ENCODE results near the gene CAPN1.
"Not testable (repeated sequence)": the region's sequence is repeated elsewhere in the genome, so short reads cannot be mapped to it uniquely, and the experiment has no call there.

CAPN1 gene

GRCh38 chr11:65181569-65182257 lies at the start of gene CAPN1:
TSS of gene CAPN1 (plus strand) at chr11:65181928. CDS start at chr11:65182702, 774 bp downstream.
- DNase-seq, result peak; percentile 76

DNA sequence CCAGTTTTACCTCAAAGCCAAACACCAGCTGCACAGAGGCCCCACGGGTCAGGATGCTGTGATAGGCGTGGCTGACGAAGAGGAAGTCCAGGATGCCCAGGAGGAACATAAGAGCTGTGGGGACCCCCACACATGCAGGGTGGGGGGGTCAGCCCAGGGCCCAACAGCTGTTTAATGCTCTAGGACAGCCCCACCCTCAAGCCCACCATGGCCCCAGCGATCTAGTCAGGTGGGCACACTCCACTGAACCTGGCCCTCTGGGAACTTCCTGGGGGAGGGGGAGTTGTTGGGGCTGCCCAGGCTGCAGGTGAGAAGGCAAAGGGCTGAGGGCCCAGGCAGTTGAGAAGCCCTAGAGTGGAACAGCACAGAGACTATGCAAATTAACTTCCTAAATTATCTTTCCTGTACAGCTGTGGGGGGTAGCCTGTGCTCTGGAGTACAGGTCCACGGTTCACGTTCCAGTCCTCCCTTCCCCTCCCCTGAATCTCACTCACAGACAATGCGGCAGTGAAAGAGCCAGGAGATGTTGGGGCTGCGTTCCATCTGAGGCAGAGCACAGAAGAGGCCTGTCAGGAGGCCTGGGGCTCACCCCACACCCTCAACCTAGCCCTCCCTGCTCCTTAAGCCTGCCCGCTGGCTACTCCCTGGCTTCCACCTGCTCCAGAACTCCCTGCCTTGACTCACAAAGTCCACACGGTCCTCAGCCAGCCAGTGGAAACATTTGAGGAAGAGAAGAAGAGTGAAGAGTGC lies 49.3 kb upstream of the CAPN1 start:
- DNase-seq, result no peak

- peak; percentile 35 for DNase-seq
Measured at GRCh38 chr11:65132988-65133700, 48.6 kb upstream of the CAPN1 start.

DNA sequence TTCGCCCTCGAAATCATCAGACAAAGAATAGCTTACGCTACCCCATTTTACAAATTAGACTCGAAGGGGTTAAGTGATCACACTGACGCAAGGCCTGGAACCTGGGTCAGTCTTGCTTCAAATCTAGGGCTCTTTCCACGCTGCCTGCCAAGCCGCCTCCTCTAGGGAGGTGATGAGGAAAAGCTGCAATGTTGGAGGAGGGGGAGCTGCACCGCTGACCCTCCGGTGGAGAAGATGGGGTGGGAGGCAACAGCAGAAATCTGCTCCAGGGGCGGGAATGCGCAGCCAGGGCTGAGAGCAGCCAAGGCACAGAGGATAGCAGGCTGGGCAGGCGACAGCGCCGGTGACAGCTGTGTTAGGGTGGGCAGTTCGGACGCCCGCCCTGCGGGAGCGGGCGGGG lies 48.0 kb upstream of the CAPN1 start:
- no peak for DNase-seq

DNA sequence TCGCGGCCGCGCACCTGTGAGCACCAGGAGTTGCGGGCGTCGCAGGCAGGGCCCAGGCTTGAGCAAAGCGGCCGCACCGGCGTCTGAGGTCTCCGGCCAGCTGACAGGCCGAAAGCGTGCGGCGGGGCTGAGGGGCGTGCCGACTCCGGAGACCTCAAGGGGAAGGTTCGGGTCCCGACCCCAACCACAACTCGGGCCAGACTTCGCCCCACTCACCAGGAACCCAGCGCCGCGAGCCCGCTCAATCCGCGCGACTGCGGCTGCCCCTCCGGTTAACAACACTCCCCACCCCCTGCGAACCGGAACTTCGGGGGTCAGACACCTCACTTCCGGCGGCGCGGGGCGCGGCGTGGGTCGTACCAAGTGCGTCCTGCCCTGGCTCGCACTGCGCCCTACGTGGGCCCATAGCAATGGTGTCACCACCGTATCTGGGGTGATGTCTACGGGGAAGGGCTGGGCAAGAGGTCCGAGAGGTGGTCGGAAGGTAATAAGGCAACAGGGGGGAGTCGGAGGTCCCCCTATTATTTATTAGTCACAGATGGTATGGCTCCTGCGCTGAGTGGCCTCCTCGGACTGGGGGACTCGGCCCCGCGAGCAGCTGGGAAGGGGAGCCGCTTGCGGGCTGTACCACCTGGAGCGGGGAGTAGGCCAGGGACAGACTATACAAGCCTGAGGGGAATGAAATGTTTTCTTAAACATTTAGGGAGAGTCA lies 47.3 kb upstream of the CAPN1 start, which contains the start of gene SYVN1:
SYVN1 (minus strand) TSS at position 280 of the 712 bp plus-strand sequence. CDS start 918 bp downstream, outside the sequence.
- DNase-seq, result peak; percentile 93

GRCh38 chr11:65134952-65135632 lies 46.6 kb upstream of the CAPN1 start:
- DNase-seq, result peak; percentile 99

GRCh38 chr11:65135633-65136145 lies 46.0 kb upstream of the CAPN1 start:
- DNase-seq, result no peak

DNA sequence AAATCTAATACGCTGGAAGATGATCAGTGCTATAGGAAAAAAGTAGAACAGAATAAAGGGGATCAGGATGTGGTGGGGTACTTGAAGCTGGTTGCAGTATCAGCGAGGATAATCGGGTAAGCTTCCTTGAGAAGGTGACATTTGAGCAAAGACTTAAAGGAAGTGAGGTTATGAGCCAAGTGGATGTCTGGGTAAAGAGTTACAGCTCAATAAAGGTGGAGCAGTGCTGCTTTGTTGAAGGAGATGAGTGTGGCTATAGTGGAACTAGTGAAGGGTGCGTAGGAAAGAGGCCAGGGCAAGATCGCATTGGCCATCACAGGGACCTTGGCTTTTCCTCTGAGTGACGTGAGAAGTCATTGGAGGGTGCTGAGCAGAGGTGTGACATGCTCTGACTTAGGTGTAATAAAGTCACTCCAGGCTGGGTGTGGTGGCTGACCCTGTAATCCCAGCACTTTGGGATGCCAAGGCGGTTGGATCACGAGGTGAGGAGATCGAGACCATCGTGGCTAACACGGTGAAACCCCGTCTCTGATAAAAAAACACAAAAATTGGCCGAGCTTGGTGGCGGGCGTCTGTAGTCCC lies 45.1 kb upstream of the CAPN1 start:
- DNase-seq, result no peak

GRCh38 chr11:65141896-65142494 lies 39.7 kb upstream of the CAPN1 start:
- no peak for DNase-seq

DNA sequence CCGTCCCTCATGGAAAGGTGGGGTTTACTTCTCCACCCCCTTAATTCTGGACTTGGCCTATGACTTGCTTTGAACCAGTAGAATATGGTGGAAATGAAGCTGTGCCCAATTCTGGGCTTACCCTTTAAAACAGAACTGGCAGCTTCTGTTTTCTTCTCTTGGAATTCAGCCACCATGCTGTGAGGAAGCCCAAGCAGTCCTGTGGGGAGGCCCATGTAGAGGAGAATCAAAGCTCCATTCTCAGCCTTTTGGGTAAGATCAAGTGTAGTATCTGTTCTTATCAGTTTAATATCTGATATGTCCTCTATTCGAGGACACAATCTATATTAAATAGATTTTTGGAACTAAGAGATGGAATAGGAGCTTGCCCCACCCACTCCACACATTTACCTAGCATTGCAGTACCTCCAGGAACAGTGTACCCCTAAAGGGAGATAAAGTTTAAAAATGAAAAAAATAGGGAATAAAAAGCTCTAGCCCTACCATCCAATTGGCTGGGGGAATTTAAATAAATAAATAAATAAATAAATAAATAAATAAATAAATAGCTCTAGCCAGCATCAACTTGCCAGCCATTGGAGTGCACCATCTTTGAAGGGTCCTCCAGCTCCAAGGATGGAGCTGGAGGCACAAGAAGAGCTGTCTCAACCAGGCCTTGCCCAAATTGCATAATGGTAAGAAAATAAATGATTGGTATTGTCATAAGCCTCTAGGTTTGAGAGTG lies 34.2 kb upstream of the CAPN1 start:
- no peak for DNase-seq

DNA sequence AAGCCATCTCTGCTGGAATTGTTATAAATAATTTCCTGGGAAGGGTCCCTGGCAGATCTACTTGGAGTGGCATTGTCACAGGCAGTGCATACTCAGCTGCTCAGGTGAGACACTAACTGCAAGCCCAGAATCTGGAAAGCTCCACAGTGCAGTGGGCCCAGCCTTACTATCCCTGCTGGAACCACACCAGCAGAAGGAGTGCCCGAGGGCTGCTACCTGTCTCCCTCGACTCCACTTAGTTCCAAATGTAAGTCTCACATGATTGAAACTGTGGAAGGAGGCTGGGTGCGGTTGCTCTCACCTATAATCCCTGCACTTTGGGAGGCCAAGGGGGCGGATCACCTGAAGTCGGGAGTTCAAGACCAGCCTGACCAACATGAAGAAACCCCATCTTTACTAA lies 33.1 kb upstream of the CAPN1 start:
- no peak for DNase-seq

DNA sequence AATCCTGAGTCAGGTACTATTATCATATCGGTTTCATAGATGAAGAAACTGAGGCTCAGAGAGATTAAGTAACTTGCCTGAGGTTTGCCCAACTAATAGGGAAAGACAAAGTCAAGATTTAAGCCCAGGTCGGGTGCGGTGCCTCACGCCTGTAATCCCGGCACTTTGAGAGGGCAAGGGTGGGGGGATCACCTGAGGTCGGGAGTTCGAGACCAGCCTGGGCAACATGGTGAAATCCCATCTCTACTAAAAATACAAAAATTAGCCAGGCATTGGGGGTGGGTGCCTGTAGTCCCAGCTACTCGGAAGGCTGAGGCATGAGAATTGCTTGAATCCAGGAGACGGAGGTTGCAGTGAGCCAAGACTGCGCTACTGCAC lies 31.6 kb upstream of the CAPN1 start:
- not testable (repeated sequence) for DNase-seq

- DNase-seq, result no peak
Measured at GRCh38 chr11:65150509-65151299, 31.0 kb upstream of the CAPN1 start.

DNA sequence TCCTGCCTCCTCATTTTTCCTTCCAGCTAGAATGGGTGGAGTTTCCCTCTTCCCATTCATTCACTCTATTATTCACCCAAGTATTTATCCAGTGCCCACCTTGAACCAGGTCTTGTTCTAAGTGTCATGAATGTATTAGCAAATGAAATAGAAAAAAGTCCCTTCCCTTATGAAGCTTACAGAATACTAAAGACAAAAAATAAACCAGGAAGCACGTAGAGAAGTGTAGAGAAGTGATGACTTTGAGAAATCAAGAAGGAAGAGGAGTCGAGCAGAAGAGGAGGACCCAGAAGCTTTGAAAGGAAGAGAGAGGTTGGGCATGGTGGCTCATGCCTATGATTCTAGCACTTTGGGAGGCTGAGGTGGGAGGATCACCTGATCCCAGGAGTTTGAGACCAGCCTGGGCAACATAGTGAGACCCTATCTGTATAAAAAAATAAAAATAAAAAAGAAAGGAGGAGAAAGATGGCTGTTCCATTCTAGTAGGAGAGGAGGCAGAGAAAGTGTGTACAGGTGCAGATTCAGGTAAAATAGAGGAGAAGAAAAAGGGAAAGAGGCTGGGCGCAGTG lies 30.3 kb upstream of the CAPN1 start:
- no peak for DNase-seq

GRCh38 chr11:65152122-65152521 lies 29.6 kb upstream of the CAPN1 start:
- no peak for DNase-seq

DNA sequence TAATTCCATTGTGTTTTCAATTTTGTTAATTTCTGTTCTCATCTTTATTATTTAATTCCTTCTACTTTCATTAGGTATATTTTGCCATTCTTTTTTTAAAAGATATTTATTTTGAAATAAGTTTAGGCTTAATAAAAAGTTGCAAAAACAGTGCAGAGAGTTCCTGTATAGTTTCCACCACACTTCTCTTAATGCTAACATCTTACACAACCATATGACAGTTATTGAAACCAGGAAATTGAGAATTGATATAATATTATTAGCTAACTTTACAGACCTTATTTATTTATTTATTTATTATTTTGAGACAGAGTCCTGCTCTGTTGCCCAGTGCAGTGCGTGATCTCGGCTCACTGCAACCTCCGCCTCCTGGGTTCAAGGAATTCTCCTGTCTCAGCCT lies 25.5 kb upstream of the CAPN1 start:
- no peak for DNase-seq

- DNase-seq, result no peak
Measured at GRCh38 chr11:65156926-65157325, 24.8 kb upstream of the CAPN1 start.

- no peak for DNase-seq
Measured at GRCh38 chr11:65157336-65157735, 24.4 kb upstream of the CAPN1 start.

- DNase-seq, result no peak
Measured at GRCh38 chr11:65159012-65159411, 22.7 kb upstream of the CAPN1 start.

DNA sequence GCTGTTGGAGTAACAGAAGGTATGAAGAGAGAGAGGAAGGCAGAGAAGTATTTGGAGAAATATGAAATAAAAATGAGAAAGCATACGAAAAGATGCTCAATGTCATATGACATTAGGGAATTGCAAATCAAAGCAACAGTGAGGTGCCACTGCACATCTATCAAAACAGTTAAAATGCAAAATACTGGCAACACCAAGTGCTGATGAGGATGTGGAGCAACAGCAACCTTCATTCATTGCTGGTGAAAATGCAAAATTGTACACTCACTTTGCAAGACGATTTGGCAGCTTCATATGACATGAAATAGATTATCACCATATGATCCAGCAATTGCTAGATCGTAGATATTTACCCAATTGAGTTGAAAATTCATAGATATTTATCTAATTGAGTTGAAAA lies 21.1 kb upstream of the CAPN1 start:
- no peak for DNase-seq
